A549 (cell line): ENCODE data around the gene SUPT7L. TPM values are rescaled to one million over a fixed set of nuclear protein-coding genes. Genes with fewer than 3 reads are reported as not detected.

Experiments used
- ATAC-seq, 2 experiments: fragments of 200-7000 bp in 1 of 2; fragments of >200 bp in 1 of 2; cut with Nextera tagmentation in 1 of 2; cut with Tn5 transposase in 1 of 2; 3 replicates each; pipeline versions ENCODE4 v1.8.0 to v1.9.1; 2018 to 2020; ENCODE audit warnings: mild to moderate bottlenecking in 1 of 2, moderate library complexity in 1 of 2
- CTCF ChIA-PET: fragments of 300-600 bp; sonication (Branson Sonifier 250); formaldehyde crosslinking; extraction: SDS; loops from one replicate; lab custom pipeline; 2021; ENCODE audit warnings: antibody characterized with exemption, inconsistent platforms; lab: Yijun Ruan, JAX
- POLR2A ChIA-PET: fragments of 350-600 bp; formaldehyde crosslinking; extraction: SDS; loops from one replicate; lab custom pipeline; 2021; ENCODE audit warnings: antibody characterized with exemption, inconsistent platforms; lab: Yijun Ruan, JAX
- DNase-seq, 2 experiments: peaks; one replicate each; pipeline versions ENCODE4 v3.0.0 to v3.0.0-alpha.2; 2011 to 2016; ENCODE audit warnings: low read depth in 1 of 2, low spot score in 1 of 2
- FAIRE-seq: peaks from 2 replicates; lab custom pipeline; 2011; peaks lifted over from hg19 to GRCh38; lab: Jason Lieb, UNC
- H3K27ac ChIP-seq, 2 experiments: fragments of >200 bp; sonication (Bioruptor Twin); formaldehyde crosslinking; 3 replicates each; pipeline ENCODE4 v1.5.1; 2016 to 2017
- H3K4me1 ChIP-seq: fragments of >200 bp; sonication (Bioruptor Twin); formaldehyde crosslinking; 3 replicates; pipeline ENCODE4 v1.6.1; 2016
- H3K4me2 ChIP-seq: fragments of >200 bp; sonication (Bioruptor Twin); formaldehyde crosslinking; 3 replicates; pipeline ENCODE4 v1.6.1; 2016
- H3K4me3 ChIP-seq: fragments of >200 bp; sonication (Bioruptor Twin); formaldehyde crosslinking; 3 replicates; pipeline ENCODE4 v1.5.1; 2016
- H3K9me3 ChIP-seq: fragments of >200 bp; sonication (Bioruptor Twin); formaldehyde crosslinking; 3 replicates; pipeline ENCODE4 v1.6.1; 2016
- BCL3 ChIP-seq: fragments of >200 bp; sonication (Bioruptor Twin); formaldehyde crosslinking; IDR thresholded peaks from 3 replicates; pipeline ENCODE4 v1.6.1; 2016
- BHLHE40 ChIP-seq: IDR thresholded peaks from 2 replicates; pipeline ENCODE4 v1.6.1; 2012; ENCODE audit warnings: low read depth, low read length, inconsistent platforms
- CBX8 ChIP-seq: fragments of 200-600 bp; sonication (generic); IDR thresholded peaks from 2 replicates; pipeline ENCODE4 v1.6.1; 2016
- CHD4 ChIP-seq: fragments of 200-600 bp; sonication (generic); IDR thresholded peaks from 2 replicates; pipeline ENCODE4 v1.6.1; 2016; ENCODE audit warnings: antibody characterized with exemption, mild to moderate bottlenecking, borderline replicate concordance
- CTCF ChIP-seq: fragments of >200 bp; sonication (Bioruptor Twin); formaldehyde crosslinking; IDR thresholded peaks from 3 replicates; pipeline ENCODE4 v1.5.1; 2016
- EHMT2 ChIP-seq: fragments of 200-600 bp; sonication (generic); IDR thresholded peaks from 2 replicates; pipeline ENCODE4 v1.6.1; 2016; ENCODE audit warnings: antibody characterized with exemption, low read depth, mild to moderate bottlenecking, moderate library complexity
- EP300 ChIP-seq, 2 experiments: fragments of >200 bp; sonication (Bioruptor Twin); formaldehyde crosslinking; IDR thresholded peaks; 2 replicates in 1 of 2; 3 replicates in 1 of 2; pipeline ENCODE4 v1.6.1; 2016 to 2017
- FOSL2 ChIP-seq, 2 experiments: fragments of 450-650 bp in 1 of 2; fragments of >200 bp in 1 of 2; sonication (Bioruptor Twin) in 1 of 2; formaldehyde crosslinking; IDR thresholded peaks; 2 replicates each; pipeline versions ENCODE4 v1.5.0 to v1.6.1; 2016 to 2020; ENCODE audit warnings: mild to moderate bottlenecking in 1 of 2, moderate library complexity in 1 of 2
- FOXS1 ChIP-seq: fragments of 250-450 bp; sonication (Bioruptor Pico); IDR thresholded peaks from 2 replicates; pipeline ENCODE4 v1.5.0; 2020; ENCODE audit warnings: mild to moderate bottlenecking, moderate library complexity
- GATA3 ChIP-seq: IDR thresholded peaks from 2 replicates; pipeline ENCODE4 v1.6.1; 2012; ENCODE audit warnings: borderline replicate concordance
- HOXB13 ChIP-seq: fragments of 250-450 bp; sonication (Bioruptor Pico); IDR thresholded peaks from 2 replicates; pipeline ENCODE4 v1.5.0; 2020; ENCODE audit warnings: low read depth, mild to moderate bottlenecking, moderate library complexity
- HOXB5 ChIP-seq: fragments of 250-450 bp; sonication (Bioruptor Pico); IDR thresholded peaks from 2 replicates; pipeline ENCODE4 v1.5.0; 2020; ENCODE audit warnings: mild to moderate bottlenecking, moderate library complexity
- JUN ChIP-seq, 2 experiments: fragments of >200 bp; sonication (Bioruptor Twin); formaldehyde crosslinking; IDR thresholded peaks; 2 replicates in 1 of 2; 3 replicates in 1 of 2; pipeline ENCODE4 v1.6.1; 2016 to 2017
- JUNB ChIP-seq: fragments of >200 bp; sonication (Bioruptor Twin); formaldehyde crosslinking; IDR thresholded peaks from 2 replicates; pipeline ENCODE4 v1.6.1; 2016
- MAFK ChIP-seq: fragments of 450-650 bp; IDR thresholded peaks from 2 replicates; pipeline ENCODE4 v1.6.1; 2014; ENCODE audit not compliant: partially characterized antibody
- MAZ ChIP-seq: fragments of 150-350 bp; IDR thresholded peaks from 2 replicates; pipeline ENCODE4 v1.6.1; 2014; ENCODE audit warnings: antibody characterized with exemption, low read depth, low read length, borderline replicate concordance
- MYC ChIP-seq: IDR thresholded peaks from 2 replicates; pipeline ENCODE4 v1.6.1; 2012; ENCODE audit warnings: mild to moderate bottlenecking, inconsistent platforms, low read length, improper control_type of control experiment, borderline replicate concordance
- NFE2L2 ChIP-seq: fragments of 150-350 bp; conservative IDR thresholded peaks from 2 replicates; pipeline ENCODE4 v1.6.1; 2014; ENCODE audit warnings: low read length
- NPAS2 ChIP-seq: fragments of 250-450 bp; sonication (Bioruptor Pico); IDR thresholded peaks from 2 replicates; pipeline ENCODE4 v1.8.0; 2022; ENCODE audit warnings: mild to moderate bottlenecking, moderate library complexity, borderline replicate concordance
- PBX3 ChIP-seq: IDR thresholded peaks from 2 replicates; pipeline ENCODE4 v1.6.1; 2012
- RAD21 ChIP-seq, 2 experiments: fragments of >200 bp in 1 of 2; sonication (Bioruptor Twin) in 1 of 2; formaldehyde crosslinking in 1 of 2; IDR thresholded peaks in 1 of 2; conservative IDR thresholded peaks in 1 of 2; 2 replicates in 1 of 2; 3 replicates in 1 of 2; pipeline ENCODE4 v1.6.1; 2012 to 2018; ENCODE audit warnings: inconsistent platforms in 1 of 2
- RARB ChIP-seq: fragments of 250-450 bp; sonication (Bioruptor Pico); IDR thresholded peaks from 2 replicates; pipeline ENCODE4 v1.8.0; 2021; ENCODE audit warnings: mild to moderate bottlenecking, moderate library complexity
- RNF2 ChIP-seq: fragments of 200-600 bp; sonication (generic); IDR thresholded peaks from 2 replicates; pipeline ENCODE4 v1.6.1; 2016; ENCODE audit warnings: low read depth, mild to moderate bottlenecking, antibody characterized with exemption, moderate library complexity, borderline replicate concordance
- SMC3 ChIP-seq: fragments of >200 bp; sonication (Bioruptor Twin); formaldehyde crosslinking; IDR thresholded peaks from 3 replicates; pipeline ENCODE4 v1.6.1; 2018; ENCODE audit warnings: inconsistent platforms
- TFCP2L1 ChIP-seq: fragments of 250-450 bp; sonication (Bioruptor Pico); IDR thresholded peaks from 2 replicates; pipeline ENCODE4 v1.5.0; 2021; ENCODE audit warnings: mild to moderate bottlenecking
- TP53 ChIP-seq: fragments of 250-450 bp; sonication (Bioruptor Pico); IDR thresholded peaks from 2 replicates; pipeline ENCODE4 v1.5.0; 2021; ENCODE audit warnings: mild to moderate bottlenecking, moderate library complexity
- ZC3H11A ChIP-seq: fragments of 450-650 bp; IDR thresholded peaks from 2 replicates; pipeline ENCODE4 v1.6.1; 2014; ENCODE audit warnings: antibody characterized with exemption, mild to moderate bottlenecking
- ZFP36 ChIP-seq: fragments of 450-650 bp; IDR thresholded peaks from 2 replicates; pipeline ENCODE4 v1.6.1; 2014; ENCODE audit warnings: borderline replicate concordance; ENCODE audit not compliant: partially characterized antibody
- WGBS: methylation state at CpG from one replicate; pipeline ENCODE4 v1.1.6; 2017; ENCODE audit errors: missing lambda C conversion rate; 5-methylcytosine and 5-hydroxymethylcytosine counted together
- polyA plus RNA-seq, 4 experiments: library from polyadenylated mRNA; depleted of rRNA in 3 of 4; stranded (reverse); fragments of >200 nt; fragmentation: RNase III in 1 of 4; extraction: RNeasy Plus Mini Kit Qiagen cat#74134 plus additional on column Dnase treatment in 1 of 4; gene quantifications; 2 replicates in 3 of 4; 3 replicates in 1 of 4; pipeline ENCODE4 v1.2.3, GENCODE V29; 2011 to 2017
- TF ChIP-seq, protein P1 (sequence below): IDR thresholded peaks from 2 replicates; pipeline ENCODE4 v1.6.1; 2012
- TF ChIP-seq, protein P2 (sequence below): fragments of >200 bp; sonication (Bioruptor Twin); formaldehyde crosslinking; IDR thresholded peaks from 2 replicates; pipeline ENCODE4 v1.6.1; 2016
- TF ChIP-seq, protein P3 (sequence below): IDR thresholded peaks from 2 replicates; pipeline ENCODE4 v1.6.1; 2012; ENCODE audit warnings: low read depth, borderline replicate concordance

The SUPT7L gene
- polyA plus RNA-seq, 2 of the 4 experiments (the other 2 are of a cell fraction) = 39.5 to 67.0 TPM

- ChIA-PET POLR2A (interaction anchor here (0.6 to 1.5 kb wide), 12 partner anchors 9 to 700 kb away, joined by 3 to 15 read pairs (median 5); partner anchors contain the start of genes BABAM2, FOSL2 and RBKS), CTCF (interaction anchor here (0.8 to 7.7 kb wide), 13 partner anchors 17 to 747 kb away, joined by 3 to 167 read pairs (median 10); partner anchors contain the start of gene MRPL33)
- Histone ChIP-seq H3K4me3 (no peak overlapping the region), H3K27ac (peak overlapping the region; percentile 91 to 99), H3K9me3 (no peaks in the 10 kb centered on the region), H3K4me2 (peak overlapping the region; percentile 62), H3K4me1 (peaks cover 88% of the 10 kb centered on the region)
- WGBS = 2% methylated on average over 4 of the region's 4 CpGs
- peak; percentile 95 for FAIRE-seq
- peak; percentile 86 to 93 for ATAC-seq
- TF ChIP-seq MAFK = peak; percentile 90
- no peak for TF ChIP-seq BHLHE40
- TF ChIP-seq, protein P1, sequence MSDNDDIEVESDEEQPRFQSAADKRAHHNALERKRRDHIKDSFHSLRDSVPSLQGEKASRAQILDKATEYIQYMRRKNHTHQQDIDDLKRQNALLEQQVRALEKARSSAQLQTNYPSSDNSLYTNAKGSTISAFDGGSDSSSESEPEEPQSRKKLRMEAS = peak; percentile 82
- TF ChIP-seq CHD4 = no peak
- TF ChIP-seq NPAS2 (CRISPR knock-in tag) = no peak
- no peak for TF ChIP-seq PBX3
- peak; percentile 20; the same call in 1 of the 2 replicates for TF ChIP-seq FOSL2 (IDR thresholded peaks at IDR 0.05)
- peak; percentile 46 for TF ChIP-seq FOSL2 (CRISPR knock-in tag; IDR thresholded peaks at IDR 0.05)
- peak; percentile 82 for TF ChIP-seq NFE2L2
- no peak for TF ChIP-seq TP53
- no peak for TF ChIP-seq CBX8
- peak; percentile 87; the same call in 1 of the 2 replicates for TF ChIP-seq FOXS1 (CRISPR knock-in tag)
- TF ChIP-seq HOXB13 (CRISPR knock-in tag) = no peak
- TF ChIP-seq EHMT2 = no peak; the same call in 1 of the 2 replicates
- TF ChIP-seq RAD21 (conservative IDR thresholded peaks at IDR 0.05 in 1 of 2, IDR thresholded peaks at IDR 0.05 in 1 of 2) = peak; percentile 20 to 54; a peak in 2 of 5 replicates
- TF ChIP-seq, protein P2, sequence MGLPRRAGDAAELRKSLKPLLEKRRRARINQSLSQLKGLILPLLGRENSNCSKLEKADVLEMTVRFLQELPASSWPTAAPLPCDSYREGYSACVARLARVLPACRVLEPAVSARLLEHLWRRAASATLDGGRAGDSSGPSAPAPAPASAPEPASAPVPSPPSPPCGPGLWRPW = no peak
- TF ChIP-seq ZC3H11A = no peak
- peak; percentile 62 to 86; a peak in 4 of 5 replicates for TF ChIP-seq JUN (IDR thresholded peaks at IDR 0.05)
- no peak for TF ChIP-seq TFCP2L1 (CRISPR knock-in tag)
- peak; percentile 61 to 72; a peak in 3 of 5 replicates for TF ChIP-seq EP300 (IDR thresholded peaks at IDR 0.05)
- TF ChIP-seq HOXB5 (CRISPR knock-in tag) = 0 out of 2 replicates have a peak, but pooled peaks have one; percentile 13
- peak; percentile 33; the same call in 1 of the 3 replicates for TF ChIP-seq SMC3
- no peak for TF ChIP-seq MAZ
- TF ChIP-seq RARB (CRISPR knock-in tag) = peak; percentile 55
- TF ChIP-seq CTCF = no peak
- TF ChIP-seq GATA3 = peak; percentile 76; the same call in 1 of the 2 replicates
- no peak for TF ChIP-seq ZFP36
- peak; percentile 69 for TF ChIP-seq JUNB
- TF ChIP-seq MYC = no peak
- TF ChIP-seq, protein P3, sequence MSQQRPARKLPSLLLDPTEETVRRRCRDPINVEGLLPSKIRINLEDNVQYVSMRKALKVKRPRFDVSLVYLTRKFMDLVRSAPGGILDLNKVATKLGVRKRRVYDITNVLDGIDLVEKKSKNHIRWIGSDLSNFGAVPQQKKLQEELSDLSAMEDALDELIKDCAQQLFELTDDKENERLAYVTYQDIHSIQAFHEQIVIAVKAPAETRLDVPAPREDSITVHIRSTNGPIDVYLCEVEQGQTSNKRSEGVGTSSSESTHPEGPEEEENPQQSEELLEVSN = no peak
- TF ChIP-seq RNF2 = no peak
- TF ChIP-seq BCL3 = peak; percentile 54; the same call in 1 of the 3 replicates
- DNase-seq = peak; percentile 86 to 98
Observed at GRCh38 chr2:27705851-27706622, 42.6 kb upstream of the SUPT7L start.
